ENCODE results near the gene BRINP2. TPM values are rescaled to one million over a fixed set of nuclear protein-coding genes. Genes with fewer than 3 reads are reported as not detected.

BRINP2 gene
- under 1 TPM; 0.15 to 0.95 (median 0.38) TPM for polyA plus RNA-seq (ENCODE audit: insufficient read length in 10 of 10)
- long read RNA-seq, donor 1 = 0 reads
- long read RNA-seq, donor 2 = 0 reads
- long read RNA-seq, donor 3 = 0 reads
- long read RNA-seq, donor 4 = 0 reads
- long read RNA-seq, donor 5 = 0 reads
- long read RNA-seq, donor 6, partial matches to known transcripts = 0 of 1 reads
- long read RNA-seq, donor 6, other reads (novel, unspliced or antisense) = 0 of 1 reads
- long read RNA-seq, donor 7 = 0 reads
- long read RNA-seq, donor 8 = 0 reads
- long read RNA-seq, donor 9 = 0 reads

- DNase-seq = peak in 1 of 3 donors; percentile 60
Observed at GRCh38 chr1:177170756-177171535, at the start of gene BRINP2. TSS of gene BRINP2 (plus strand) at chr1:177170958. CDS start at chr1:177229877, 58,919 bp downstream.

GRCh38 chr1:177122461-177123251 is 48.1 kb upstream of the BRINP2 start:
- DNase-seq = no peak

- DNase-seq = no peak
Observed at GRCh38 chr1:177124577-177125278, 46.0 kb upstream of the BRINP2 start.

- DNase-seq = no peak
Observed at GRCh38 chr1:177126267-177126666, 44.5 kb upstream of the BRINP2 start.

GRCh38 chr1:177128665-177129281 is 42.0 kb upstream of the BRINP2 start:
- no peak for DNase-seq

GRCh38 chr1:177130451-177130945 is 40.3 kb upstream of the BRINP2 start:
- DNase-seq = no peak

- no peak for DNase-seq
Observed at GRCh38 chr1:177131723-177132122, 39.0 kb upstream of the BRINP2 start.

GRCh38 chr1:177132141-177132540 is 38.6 kb upstream of the BRINP2 start:
- no peak for DNase-seq

GRCh38 chr1:177133977-177134538 is 36.7 kb upstream of the BRINP2 start:
- no peak for DNase-seq

GRCh38 chr1:177135250-177135649 is 35.5 kb upstream of the BRINP2 start:
- DNase-seq = no peak

GRCh38 chr1:177137814-177138213 is 32.9 kb upstream of the BRINP2 start:
- no peak for DNase-seq

GRCh38 chr1:177138347-177138746 is 32.4 kb upstream of the BRINP2 start:
- no peak for DNase-seq

GRCh38 chr1:177142010-177142409 is 28.7 kb upstream of the BRINP2 start:
- no peak for DNase-seq

- peak in 1 of 3 donors; percentile 35 for DNase-seq
Observed at GRCh38 chr1:177142791-177143271, 27.9 kb upstream of the BRINP2 start.

GRCh38 chr1:177145106-177146070 is 25.4 kb upstream of the BRINP2 start:
- peak in 1 of 3 donors; percentile 63 for DNase-seq

- DNase-seq = peak in 1 of 3 donors; percentile 19
Observed at GRCh38 chr1:177146499-177146898, 24.3 kb upstream of the BRINP2 start.

GRCh38 chr1:177162243-177162642 is 8.5 kb upstream of the BRINP2 start:
- DNase-seq = no peak

- no peak for DNase-seq
Observed at GRCh38 chr1:177163844-177164379, 6.8 kb upstream of the BRINP2 start.

Measured in muscle of back (tissue), 13 donors.